K562 (cell line): Measurements from ENCODE around the gene CBFA2T3. TPM values are rescaled to one million over a fixed set of nuclear protein-coding genes. Genes with fewer than 3 reads are reported as not detected.

ENCODE experiments used
- BACH1 ChIP-seq: fragments of 200-800 bp; sonication (Bioruptor generic); IDR thresholded peaks from 2 replicates; pipeline ENCODE4 v1.6.1; 2016; ENCODE audit warnings: missing genetic modification characterization, missing compliant biosample characterization
- CAMTA2 ChIP-seq: fragments of 250-450 bp; sonication (Bioruptor Pico); conservative IDR thresholded peaks from 2 replicates; pipeline ENCODE4 v1.5.1; 2022
- EP400 ChIP-seq: fragments of 450-650 bp; IDR thresholded peaks from 2 replicates; pipeline ENCODE4 v1.6.1; 2017; ENCODE audit warnings: antibody characterized with exemption, mild to moderate bottlenecking, moderate library complexity
- GATAD2A ChIP-seq: fragments of 450-650 bp; IDR thresholded peaks from 2 replicates; pipeline ENCODE4 v1.6.1; 2017
- HIVEP1 ChIP-seq: fragments of 250-450 bp; sonication (Bioruptor Pico); IDR thresholded peaks from 2 replicates; pipeline ENCODE4 v1.4.0; 2020; ENCODE audit warnings: mild to moderate bottlenecking
- MCM7 ChIP-seq, 2 experiments: fragments of 450-650 bp; IDR thresholded peaks; 2 replicates each; pipeline ENCODE4 v1.6.1; 2016 to 2018
- MTA2 ChIP-seq: fragments of 450-650 bp; IDR thresholded peaks from 2 replicates; pipeline ENCODE4 v1.6.1; 2016; ENCODE audit warnings: low read depth
- NFIC ChIP-seq: fragments of 450-650 bp; IDR thresholded peaks from 2 replicates; pipeline ENCODE4 v1.6.1; 2017; ENCODE audit warnings: mild to moderate bottlenecking, inconsistent platforms
- PCBP1 ChIP-seq: fragments of 200-400 bp; formaldehyde crosslinking; IDR thresholded peaks from 2 replicates; pipeline ENCODE4 v1.6.1; 2018; ENCODE audit warnings: mild to moderate bottlenecking, low read depth, low read length; ENCODE audit not compliant: poor library complexity, severe bottlenecking
- PRDM10 ChIP-seq: fragments of 450-650 bp; IDR thresholded peaks from 2 replicates; pipeline ENCODE4 v1.6.1; 2018; ENCODE audit not compliant: partially characterized antibody
- SMAD1 ChIP-seq: fragments of 150-350 bp; IDR thresholded peaks from 2 replicates; pipeline ENCODE4 v1.6.1; 2014; ENCODE audit warnings: low read length, low read depth; ENCODE audit not compliant: partially characterized antibody
- TGIF2 ChIP-seq: sonication (generic); formaldehyde crosslinking; IDR thresholded peaks from 2 replicates; pipeline ENCODE4 v1.8.1; 2022; ENCODE audit warnings: mild to moderate bottlenecking, missing genetic modification reagents, moderate library complexity
- ZNF280A ChIP-seq: fragments of 450-650 bp; IDR thresholded peaks from 2 replicates; pipeline ENCODE4 v1.6.1; 2018; ENCODE audit warnings: mild to moderate bottlenecking, low read depth; ENCODE audit not compliant: partially characterized antibody
- polyA plus RNA-seq, 8 experiments: library from polyadenylated mRNA; depleted of rRNA in 4 of 8; stranded (reverse) in 5 of 8; unstranded in 3 of 8; fragments of >200 nt; fragmentation: Nextera tagmentation in 2 of 8; fragmentation: Illumina TruSeq in 1 of 8; extraction: Ambion mirVana in 2 of 8; extraction: Trizol in 1 of 8; gene quantifications; 2 replicates each; pipeline versions ENCODE4 v1.2.1 to v1.2.3, GENCODE V29; 2011 to 2014; ENCODE audit warnings: inconsistent platforms in 1 of 8, missing spikeins in 1 of 8
- total RNA-seq, 7 experiments: library from RNA; depleted of rRNA in 6 of 7; stranded (reverse); fragments of >200 nt in 6 of 7; fragmentation: Illumina TruSeq in 2 of 7; extraction: Trizol in 2 of 7; gene quantifications; 2 replicates each; pipeline versions ENCODE4 v1.2.1 to v1.2.3, GENCODE V29; 2011 to 2021; ENCODE audit warnings: low replicate concordance in 1 of 7
- TF ChIP-seq, protein P1 (sequence below), 2 experiments: fragments of 200-800 bp in 1 of 2; sonication (Bioruptor generic) in 1 of 2; sonication (generic) in 1 of 2; formaldehyde crosslinking in 1 of 2; IDR thresholded peaks in 1 of 2; conservative IDR thresholded peaks in 1 of 2; 2 replicates each; pipeline versions ENCODE4 v1.5.0 to v1.6.1; 2016 to 2020; ENCODE audit warnings: missing compliant biosample characterization in 1 of 2, missing genetic modification characterization in 1 of 2, missing genetic modification reagents in 1 of 2
- TF ChIP-seq, protein P2 (sequence below), 2 experiments: IDR thresholded peaks; 2 replicates each; pipeline ENCODE4 v1.6.1; 2012; ENCODE audit warnings: improper control_type of control experiment in 2 of 2, low read depth in 2 of 2, low read length in 2 of 2, borderline replicate concordance in 1 of 2
- TF ChIP-seq, protein P3 (sequence below): sonication (generic); formaldehyde crosslinking; IDR thresholded peaks from 2 replicates; pipeline ENCODE4 v1.8.0; 2022; ENCODE audit warnings: missing genetic modification reagents, mild to moderate bottlenecking, moderate library complexity, borderline replicate concordance

Gene CBFA2T3
- total and polyA plus RNA-seq, 9 of the 15 experiments (the other 6 are each of a cell fraction or from before 2014, with no cell fraction given), result 2.3 to 145 (median 6.7) TPM

DNA sequence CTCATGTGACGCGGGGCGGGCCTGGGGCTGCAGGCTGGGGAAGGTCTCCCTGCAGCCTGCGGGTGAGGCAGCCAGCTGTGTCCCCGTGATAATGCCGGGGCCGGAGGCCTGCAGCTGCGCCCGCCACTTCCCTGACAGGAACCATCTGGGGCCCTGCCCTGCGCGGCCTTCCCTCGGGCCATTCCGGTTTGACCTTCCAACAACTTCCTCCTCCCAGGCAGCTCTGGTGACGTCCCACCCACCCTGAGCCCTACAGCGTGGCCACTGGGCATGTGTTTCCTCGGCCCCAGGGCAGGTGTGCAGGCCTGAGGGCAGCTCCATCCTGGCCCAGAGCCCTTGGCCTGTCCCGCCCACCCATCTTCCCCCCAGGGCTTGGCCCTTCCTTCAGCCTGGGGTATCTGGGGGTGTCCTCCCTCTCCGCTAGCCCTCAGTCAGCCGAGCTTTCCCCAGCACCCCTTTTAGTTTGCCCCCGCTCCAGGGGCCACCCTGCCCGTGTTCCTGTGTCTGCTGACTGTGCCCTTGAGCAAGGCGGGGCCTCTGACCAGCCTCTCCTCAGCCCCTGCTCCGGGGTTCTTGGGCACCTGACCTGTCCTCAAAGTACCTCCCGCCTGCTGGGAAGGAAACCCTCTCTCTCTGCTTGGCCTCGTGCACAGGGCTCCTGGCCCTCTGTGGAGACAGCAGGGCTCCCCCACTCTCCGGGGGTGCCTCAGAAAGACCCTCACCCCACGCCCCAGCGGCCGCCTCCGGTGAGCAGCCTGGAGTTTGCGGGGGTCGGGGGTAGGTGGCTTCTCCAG lies at the start of gene CBFA2T3 (continued):
- TF ChIP-seq, protein P1, sequence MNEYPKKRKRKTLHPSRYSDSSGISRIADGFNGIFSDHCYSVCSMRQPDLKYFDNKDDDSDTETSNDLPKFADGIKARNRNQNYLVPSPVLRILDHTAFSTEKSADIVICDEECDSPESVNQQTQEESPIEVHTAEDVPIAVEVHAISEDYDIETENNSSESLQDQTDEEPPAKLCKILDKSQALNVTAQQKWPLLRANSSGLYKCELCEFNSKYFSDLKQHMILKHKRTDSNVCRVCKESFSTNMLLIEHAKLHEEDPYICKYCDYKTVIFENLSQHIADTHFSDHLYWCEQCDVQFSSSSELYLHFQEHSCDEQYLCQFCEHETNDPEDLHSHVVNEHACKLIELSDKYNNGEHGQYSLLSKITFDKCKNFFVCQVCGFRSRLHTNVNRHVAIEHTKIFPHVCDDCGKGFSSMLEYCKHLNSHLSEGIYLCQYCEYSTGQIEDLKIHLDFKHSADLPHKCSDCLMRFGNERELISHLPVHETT (CRISPR knock-in tag; conservative IDR thresholded peaks at IDR 0.05 in 1 of 2, IDR thresholded peaks at IDR 0.05 in 1 of 2), result peak in 1 of 2 experiments; percentile 58; a peak in 1 of 4 replicates
- TF ChIP-seq GATAD2A (no peak; the same call in 1 of the 2 replicates), NFIC (peak; percentile 85), MTA2 (peak; percentile 68), PRDM10 (peak; percentile 92), TGIF2 (CRISPR knock-in tag) (no peak), EP400 (peak; percentile 80; the same call in 1 of the 2 replicates), MCM7 (IDR thresholded peaks at IDR 0.05) (no peak), CAMTA2 (CRISPR knock-in tag) (no peak), ZNF280A (no peak), BACH1 (tag) (peak; percentile 68; the same call in 1 of the 2 replicates), SMAD1 (peak; percentile 37), PCBP1 (peak; percentile 95), HIVEP1 (0 out of 2 replicates have a peak, but pooled peaks have one; percentile 1)
- TF ChIP-seq, protein P2, sequence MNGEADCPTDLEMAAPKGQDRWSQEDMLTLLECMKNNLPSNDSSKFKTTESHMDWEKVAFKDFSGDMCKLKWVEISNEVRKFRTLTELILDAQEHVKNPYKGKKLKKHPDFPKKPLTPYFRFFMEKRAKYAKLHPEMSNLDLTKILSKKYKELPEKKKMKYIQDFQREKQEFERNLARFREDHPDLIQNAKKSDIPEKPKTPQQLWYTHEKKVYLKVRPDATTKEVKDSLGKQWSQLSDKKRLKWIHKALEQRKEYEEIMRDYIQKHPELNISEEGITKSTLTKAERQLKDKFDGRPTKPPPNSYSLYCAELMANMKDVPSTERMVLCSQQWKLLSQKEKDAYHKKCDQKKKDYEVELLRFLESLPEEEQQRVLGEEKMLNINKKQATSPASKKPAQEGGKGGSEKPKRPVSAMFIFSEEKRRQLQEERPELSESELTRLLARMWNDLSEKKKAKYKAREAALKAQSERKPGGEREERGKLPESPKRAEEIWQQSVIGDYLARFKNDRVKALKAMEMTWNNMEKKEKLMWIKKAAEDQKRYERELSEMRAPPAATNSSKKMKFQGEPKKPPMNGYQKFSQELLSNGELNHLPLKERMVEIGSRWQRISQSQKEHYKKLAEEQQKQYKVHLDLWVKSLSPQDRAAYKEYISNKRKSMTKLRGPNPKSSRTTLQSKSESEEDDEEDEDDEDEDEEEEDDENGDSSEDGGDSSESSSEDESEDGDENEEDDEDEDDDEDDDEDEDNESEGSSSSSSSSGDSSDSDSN (IDR thresholded peaks at IDR 0.05; ENCODE audit: borderline replicate concordance in 1 of 2, low read depth in 2 of 2, low read length in 2 of 2), result peak; percentile 44 to 95; a peak in 3 of 4 replicates
- TF ChIP-seq, protein P3, sequence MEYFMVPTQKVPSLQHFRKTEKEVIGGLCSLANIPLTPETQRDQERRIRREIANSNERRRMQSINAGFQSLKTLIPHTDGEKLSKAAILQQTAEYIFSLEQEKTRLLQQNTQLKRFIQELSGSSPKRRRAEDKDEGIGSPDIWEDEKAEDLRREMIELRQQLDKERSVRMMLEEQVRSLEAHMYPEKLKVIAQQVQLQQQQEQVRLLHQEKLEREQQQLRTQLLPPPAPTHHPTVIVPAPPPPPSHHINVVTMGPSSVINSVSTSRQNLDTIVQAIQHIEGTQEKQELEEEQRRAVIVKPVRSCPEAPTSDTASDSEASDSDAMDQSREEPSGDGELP (CRISPR knock-in tag), result peak; percentile 97
